HEK293 (cell line): ENCODE data around the gene TLE6.

ENCODE experiments used
- GLI4 ChIP-seq: fragments of 450-650 bp; formaldehyde crosslinking; IDR thresholded peaks from 2 replicates; pipeline ENCODE4 v1.5.1; 2016; ENCODE audit warnings: missing biosample characterization, missing genetic modification characterization
- HOXA7 ChIP-seq: sonication (generic); formaldehyde crosslinking; IDR thresholded peaks from 2 replicates; pipeline ENCODE4 v1.8.1; 2022; ENCODE audit warnings: missing genetic modification reagents, borderline replicate concordance
- HOXD13 ChIP-seq: sonication (generic); formaldehyde crosslinking; IDR thresholded peaks from 2 replicates; pipeline ENCODE4 v1.8.0; 2022; ENCODE audit warnings: missing genetic modification reagents, borderline replicate concordance
- KLF1 ChIP-seq: fragments of 450-650 bp; formaldehyde crosslinking; IDR thresholded peaks from 2 replicates; pipeline ENCODE4 v1.5.1; 2016; ENCODE audit warnings: missing biosample characterization, missing genetic modification characterization
- KLF8 ChIP-seq: fragments of 450-650 bp; formaldehyde crosslinking; IDR thresholded peaks from 2 replicates; pipeline ENCODE4 v1.5.1; 2016; ENCODE audit warnings: missing biosample characterization, missing genetic modification characterization
- MEIS1 ChIP-seq: sonication (generic); formaldehyde crosslinking; IDR thresholded peaks from 2 replicates; pipeline ENCODE4 v1.8.1; 2022; ENCODE audit warnings: missing genetic modification reagents, mild to moderate bottlenecking, borderline replicate concordance
- PATZ1 ChIP-seq: fragments of 450-650 bp; formaldehyde crosslinking; IDR thresholded peaks from 2 replicates; pipeline ENCODE4 v1.5.1; 2016; ENCODE audit warnings: missing biosample characterization, missing genetic modification characterization
- PRDM1 ChIP-seq: fragments of 450-650 bp; formaldehyde crosslinking; IDR thresholded peaks from 2 replicates; pipeline ENCODE4; 2016; ENCODE audit warnings: missing biosample characterization, missing genetic modification characterization
- PRDM2 ChIP-seq: fragments of 450-650 bp; formaldehyde crosslinking; IDR thresholded peaks from 2 replicates; pipeline ENCODE4 v1.5.1; 2016; ENCODE audit warnings: missing biosample characterization, missing genetic modification characterization, borderline replicate concordance
- TRIM28 ChIP-seq: IDR thresholded peaks from 2 replicates; pipeline ENCODE4 v1.6.1; 2011; ENCODE audit warnings: low read length, control low read depth, borderline replicate concordance
- ZBTB26 ChIP-seq: fragments of 450-650 bp; formaldehyde crosslinking; optimal IDR thresholded peaks from 2 replicates; pipeline ENCODE3; 2016; ENCODE audit warnings: missing biosample characterization, mild to moderate bottlenecking, missing genetic modification characterization
- ZBTB49 ChIP-seq: fragments of 450-650 bp; formaldehyde crosslinking; IDR thresholded peaks from 2 replicates; pipeline ENCODE4 v1.5.1; 2016; ENCODE audit warnings: missing biosample characterization, missing genetic modification characterization, low read depth
- ZFP3 ChIP-seq: fragments of 450-650 bp; formaldehyde crosslinking; IDR thresholded peaks from 2 replicates; pipeline ENCODE4 v1.5.1; 2016; ENCODE audit warnings: low read depth, missing biosample characterization, missing genetic modification characterization
- ZIC2 ChIP-seq: fragments of 450-650 bp; formaldehyde crosslinking; IDR thresholded peaks from 2 replicates; pipeline ENCODE4 v1.5.1; 2016; ENCODE audit warnings: missing biosample characterization, missing genetic modification characterization
- ZNF146 ChIP-seq: fragments of 450-650 bp; formaldehyde crosslinking; IDR thresholded peaks from 2 replicates; pipeline ENCODE4 v1.5.1; 2016; ENCODE audit warnings: missing biosample characterization, missing genetic modification characterization
- ZNF302 ChIP-seq: fragments of 450-650 bp; formaldehyde crosslinking; IDR thresholded peaks from 2 replicates; pipeline ENCODE4 v1.5.1; 2016; ENCODE audit warnings: missing biosample characterization, missing genetic modification characterization, low read depth
- ZNF394 ChIP-seq: fragments of 450-650 bp; formaldehyde crosslinking; IDR thresholded peaks from 2 replicates; pipeline ENCODE4 v1.5.1; 2016; ENCODE audit warnings: missing biosample characterization, missing genetic modification characterization, mild to moderate bottlenecking, moderate library complexity, borderline replicate concordance
- ZNF398 ChIP-seq: fragments of 450-650 bp; formaldehyde crosslinking; IDR thresholded peaks from 2 replicates; pipeline ENCODE4 v1.5.1; 2017; ENCODE audit warnings: missing biosample characterization, missing genetic modification characterization
- ZNF433 ChIP-seq: fragments of 450-650 bp; formaldehyde crosslinking; IDR thresholded peaks from 2 replicates; pipeline ENCODE4 v1.5.1; 2016; ENCODE audit warnings: missing biosample characterization, missing genetic modification characterization, low read depth
- ZNF449 ChIP-seq: fragments of 450-650 bp; formaldehyde crosslinking; IDR thresholded peaks from 2 replicates; pipeline ENCODE4 v1.5.1; 2017; ENCODE audit warnings: missing biosample characterization, mild to moderate bottlenecking, missing genetic modification characterization, moderate library complexity
- ZNF624 ChIP-seq: fragments of 450-650 bp; formaldehyde crosslinking; IDR thresholded peaks from 2 replicates; pipeline ENCODE4 v1.5.1; 2017; ENCODE audit warnings: missing biosample characterization, missing genetic modification characterization
- ZNF629 ChIP-seq: fragments of 450-650 bp; formaldehyde crosslinking; IDR thresholded peaks from 2 replicates; pipeline ENCODE4 v1.5.1; 2017; ENCODE audit warnings: missing biosample characterization, missing genetic modification characterization
- ZNF660 ChIP-seq: fragments of 450-650 bp; IDR thresholded peaks from 2 replicates; pipeline ENCODE4 v1.5.1; 2018; ENCODE audit warnings: missing biosample characterization, mild to moderate bottlenecking, missing genetic modification characterization
- ZNF768 ChIP-seq: fragments of 450-650 bp; formaldehyde crosslinking; IDR thresholded peaks from 2 replicates; pipeline ENCODE4 v1.5.1; 2018; ENCODE audit warnings: missing biosample characterization, mild to moderate bottlenecking, missing genetic modification characterization

The TLE6 gene

GRCh38 chr19:2983351-2984214, 6.2 kb downstream of the TLE6 start (continued):
- no peak for TF ChIP-seq ZBTB49
- TF ChIP-seq TRIM28 = peak; percentile 83; the same call in 1 of the 2 replicates
- no peak for TF ChIP-seq HOXA7 (CRISPR knock-in tag)
- TF ChIP-seq ZNF398 (tag by site-specific recombination) = peak; percentile 92; the same call in 1 of the 2 replicates
- no peak; the same call in none of the 2 replicates for TF ChIP-seq ZNF660 (tag by site-specific recombination)
- TF ChIP-seq ZNF629 (tag by site-specific recombination) = peak; percentile 88
- TF ChIP-seq ZNF394 (tag by site-specific recombination) = peak; percentile 36; the same call in 1 of the 2 replicates
- no peak for TF ChIP-seq ZNF302 (tag by site-specific recombination)
- TF ChIP-seq KLF8 (tag by site-specific recombination) = peak; percentile 85
- TF ChIP-seq ZNF768 (tag by site-specific recombination) = peak; percentile 26; the same call in 1 of the 2 replicates
- TF ChIP-seq HOXD13 (CRISPR knock-in tag) = no peak
- peak; percentile 74; the same call in 1 of the 2 replicates for TF ChIP-seq GLI4 (tag by site-specific recombination)
- TF ChIP-seq PRDM2 = no peak
- no peak; the same call in 1 of the 2 replicates for TF ChIP-seq KLF1 (tag by site-specific recombination)
- TF ChIP-seq ZFP3 = no peak
- TF ChIP-seq ZNF146 (tag by site-specific recombination) = peak; percentile 49
- TF ChIP-seq ZBTB26 (tag by site-specific recombination) = peak; percentile 32
- TF ChIP-seq ZNF433 = no peak
- peak; percentile 97 for TF ChIP-seq PATZ1 (tag by site-specific recombination)
- TF ChIP-seq ZNF449 (tag by site-specific recombination) = peak; percentile 83
- no peak for TF ChIP-seq PRDM1 (tag by site-specific recombination)
- no peak for TF ChIP-seq ZNF624 (tag by site-specific recombination)
- TF ChIP-seq MEIS1 (CRISPR knock-in tag) = no peak
- TF ChIP-seq ZIC2 = peak; percentile 100
